IPS DF 4.7 (cell line): ENCODE data around the gene IDNK.

Source experiments
- DNase-seq: peaks from one replicate; pipeline ENCODE4 v3.0.0-alpha.2; 2013; ENCODE audit warnings: low spot score; ENCODE audit errors: extremely low read depth

IDNK gene

GRCh38 chr9:83688921-83689320, 66.0 kb downstream of the IDNK start:
- no peak for DNase-seq

GRCh38 chr9:83691492-83691891, 68.5 kb downstream of the IDNK start:
- DNase-seq = no peak
